ENCODE results near the gene SND1. TPM values are rescaled to one million over a fixed set of nuclear protein-coding genes. Genes with fewer than 3 reads are reported as not detected.
"Not testable (repeated sequence)": the region's sequence is repeated elsewhere in the genome, so short reads cannot be mapped to it uniquely, and the experiment has no call there.

Gene SND1
- total RNA-seq, 4 donors from 2014 or later = 70.8 to 141 (median 85.7) TPM

DNA sequence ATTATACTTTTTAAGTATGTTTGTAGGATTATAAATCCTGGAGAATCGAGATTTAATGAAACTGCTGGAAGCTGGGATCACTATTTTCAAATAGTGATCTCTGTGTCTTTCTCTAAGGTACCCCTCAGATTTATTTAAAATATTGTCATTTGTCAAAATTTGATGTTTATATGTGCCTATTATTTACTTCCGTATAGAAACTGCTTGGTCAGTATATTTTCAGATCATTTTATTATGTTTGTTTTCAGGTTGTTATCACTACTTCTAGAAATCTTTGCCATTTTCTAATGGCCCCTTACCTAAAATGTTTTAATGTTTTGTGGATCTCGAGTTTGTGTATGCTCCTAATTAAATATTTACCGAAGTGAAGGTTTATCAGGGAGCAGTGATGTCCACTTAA is 183.7 kb downstream of the SND1 start:
- Histone ChIP-seq H3K27me3 (no peaks in the 10 kb centered on the region), H3K27ac (no peak overlapping the region), H3K4me3 (no peak overlapping the region), H3K9me3 (peaks cover 0 to 12% (median 0%) of the 10 kb centered on the region in 4 donors), H3K4me1 (no peaks in the 10 kb centered on the region), H3K36me3 (no peaks in the 10 kb centered on the region)
- TF ChIP-seq EP300 (IDR thresholded peaks at IDR 0.05) = no peak
- TF ChIP-seq, protein P1, sequence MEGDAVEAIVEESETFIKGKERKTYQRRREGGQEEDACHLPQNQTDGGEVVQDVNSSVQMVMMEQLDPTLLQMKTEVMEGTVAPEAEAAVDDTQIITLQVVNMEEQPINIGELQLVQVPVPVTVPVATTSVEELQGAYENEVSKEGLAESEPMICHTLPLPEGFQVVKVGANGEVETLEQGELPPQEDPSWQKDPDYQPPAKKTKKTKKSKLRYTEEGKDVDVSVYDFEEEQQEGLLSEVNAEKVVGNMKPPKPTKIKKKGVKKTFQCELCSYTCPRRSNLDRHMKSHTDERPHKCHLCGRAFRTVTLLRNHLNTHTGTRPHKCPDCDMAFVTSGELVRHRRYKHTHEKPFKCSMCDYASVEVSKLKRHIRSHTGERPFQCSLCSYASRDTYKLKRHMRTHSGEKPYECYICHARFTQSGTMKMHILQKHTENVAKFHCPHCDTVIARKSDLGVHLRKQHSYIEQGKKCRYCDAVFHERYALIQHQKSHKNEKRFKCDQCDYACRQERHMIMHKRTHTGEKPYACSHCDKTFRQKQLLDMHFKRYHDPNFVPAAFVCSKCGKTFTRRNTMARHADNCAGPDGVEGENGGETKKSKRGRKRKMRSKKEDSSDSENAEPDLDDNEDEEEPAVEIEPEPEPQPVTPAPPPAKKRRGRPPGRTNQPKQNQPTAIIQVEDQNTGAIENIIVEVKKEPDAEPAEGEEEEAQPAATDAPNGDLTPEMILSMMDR (IDR thresholded peaks at IDR 0.05) = no peak
- no peak for TF ChIP-seq POLR2A (IDR thresholded peaks at IDR 0.05)
- 87 to 92% methylated on average over 4 of the region's 4 CpGs for WGBS, 2 donors
- no peak for DNase-seq (ENCODE audit: low spot score in 2 of 2)

DNA sequence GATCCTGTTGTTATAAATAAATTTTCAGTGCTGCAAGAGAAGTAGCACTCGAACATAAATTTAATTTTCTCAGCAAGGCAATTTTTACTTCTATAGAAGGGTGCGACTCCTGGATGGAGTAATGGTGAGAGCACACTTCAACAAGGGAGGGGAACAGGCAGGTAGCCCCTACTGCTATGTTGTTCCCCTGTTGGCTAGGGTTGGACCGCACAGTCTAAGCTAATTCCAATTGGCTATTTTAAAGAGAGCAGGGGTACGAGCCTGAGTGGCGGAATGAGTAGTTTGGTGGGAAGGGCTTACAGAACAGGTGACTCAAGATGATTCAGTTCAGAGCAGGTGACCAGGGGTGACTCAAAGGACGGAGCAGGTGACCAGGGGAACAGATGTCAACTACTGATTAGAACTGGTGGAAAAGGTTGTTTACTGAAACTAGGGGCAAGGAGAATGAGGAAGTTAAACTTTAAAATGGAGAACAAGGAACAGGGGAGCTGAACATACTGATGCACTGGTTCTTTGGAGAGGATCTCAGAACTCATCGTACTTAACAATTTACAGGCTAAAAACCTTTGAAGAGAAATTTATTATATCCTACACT is 185.9 kb downstream of the SND1 start:
- not testable (repeated sequence) for H3K27ac ChIP-seq; DNase-seq (ENCODE audit: low spot score in 2 of 2); H3K27me3 ChIP-seq; H3K4me3 ChIP-seq; H3K4me1 ChIP-seq; H3K36me3 ChIP-seq
- peaks cover 0 to 12% (median 0%) of the 10 kb centered on the region in 4 donors for H3K9me3 ChIP-seq
- 85 to 97% methylated on average over 7 of the region's 7 CpGs for WGBS, 2 donors

DNA sequence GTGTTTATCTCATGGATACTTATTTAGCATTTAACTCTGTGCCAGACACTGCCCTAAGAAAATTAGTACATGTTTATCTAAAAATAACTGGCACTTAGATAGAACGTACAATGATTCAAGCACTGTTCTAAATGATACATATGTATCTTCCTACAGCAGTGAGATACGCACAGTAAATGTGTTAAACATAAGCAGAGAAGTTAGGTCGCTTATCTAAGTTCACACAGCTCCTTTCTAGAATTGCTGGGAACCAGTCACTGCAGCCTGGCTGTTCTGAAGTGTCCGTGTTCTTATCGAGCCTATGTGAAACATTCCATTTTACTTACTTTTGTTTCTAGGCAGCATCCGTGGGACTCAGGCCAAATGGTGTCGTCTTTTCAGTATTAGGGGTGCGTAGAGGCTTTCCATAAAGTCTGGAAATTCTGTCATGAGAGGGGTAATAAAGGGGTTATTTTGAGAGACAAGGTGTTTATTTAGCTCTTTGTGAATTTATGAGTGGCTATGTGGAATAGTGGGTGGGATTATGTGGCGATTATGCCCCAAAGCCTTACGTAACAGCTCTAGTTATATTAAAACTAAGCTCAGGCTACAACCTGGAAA is 186.9 kb downstream of the SND1 start:
- Histone ChIP-seq H3K27ac (no peak overlapping the region), H3K9me3 (peaks cover 0 to 12% (median 0%) of the 10 kb centered on the region in 4 donors), H3K27me3 (no peaks in the 10 kb centered on the region), H3K36me3 (peaks cover 0 to 5% (median 0%) of the 10 kb centered on the region in 3 donors), H3K4me3 (no peak overlapping the region), H3K4me1 (peaks cover 0 to 2% (median 0%) of the 10 kb centered on the region in 4 donors)
- WGBS, 2 donors = 72% methylated on average over 10 of the region's 10 CpGs
- DNase-seq (ENCODE audit: low spot score in 2 of 2) = no peak
- TF ChIP-seq EP300 (IDR thresholded peaks at IDR 0.05) (no peak), POLR2A (IDR thresholded peaks at IDR 0.05) (no peak)
- TF ChIP-seq, protein P1 (IDR thresholded peaks at IDR 0.05) = no peak

DNA sequence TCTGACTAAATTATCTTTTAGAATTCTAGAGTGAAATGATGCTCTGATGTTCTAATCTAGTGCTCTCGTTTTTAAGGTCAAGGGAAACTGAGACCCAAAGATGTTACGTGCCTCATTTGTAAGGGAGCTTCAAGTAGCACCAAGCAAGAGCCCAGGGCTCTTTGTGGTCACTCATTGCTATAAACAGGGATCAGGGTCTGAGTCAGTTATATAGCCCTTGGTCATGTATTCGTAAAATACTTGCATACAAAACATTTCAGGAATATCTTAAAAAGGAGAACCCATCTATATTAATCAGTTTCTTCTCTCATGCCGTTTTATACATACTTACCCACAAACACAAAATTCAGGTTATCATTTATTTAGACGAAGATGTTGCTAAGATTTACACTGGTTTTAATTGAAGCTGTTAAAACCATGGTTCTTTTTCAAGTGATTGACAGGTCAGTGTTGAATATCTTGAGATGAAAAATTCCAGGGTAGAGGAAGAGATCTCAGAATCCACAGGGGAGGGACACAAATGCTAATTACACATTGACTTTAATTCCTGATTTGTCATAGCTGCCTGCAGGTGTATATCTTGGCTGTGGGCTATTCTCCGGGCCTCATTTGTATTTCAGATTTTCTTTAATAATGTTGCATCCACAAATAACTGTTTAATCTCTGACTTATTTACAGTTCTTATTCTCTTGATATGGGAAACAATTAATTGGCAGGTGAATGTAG is 188.4 kb downstream of the SND1 start:
- Histone ChIP-seq H3K27ac (no peak overlapping the region), H3K36me3 (peaks cover 0 to 5% (median 0%) of the 10 kb centered on the region in 3 donors), H3K4me3 (no peak overlapping the region), H3K9me3 (peaks cover 0 to 12% (median 0%) of the 10 kb centered on the region in 4 donors), H3K4me1 (peaks cover 0 to 17% (median 12%) of the 10 kb centered on the region in 4 donors), H3K27me3 (no peaks in the 10 kb centered on the region)
- WGBS, 2 donors = 95 to 96% methylated on average over 6 of the region's 6 CpGs
- TF ChIP-seq EP300 (IDR thresholded peaks at IDR 0.05) = no peak
- no peak for TF ChIP-seq POLR2A (IDR thresholded peaks at IDR 0.05)
- TF ChIP-seq, protein P1 (IDR thresholded peaks at IDR 0.05) = no peak
- DNase-seq (ENCODE audit: low spot score in 2 of 2) = no peak

DNA sequence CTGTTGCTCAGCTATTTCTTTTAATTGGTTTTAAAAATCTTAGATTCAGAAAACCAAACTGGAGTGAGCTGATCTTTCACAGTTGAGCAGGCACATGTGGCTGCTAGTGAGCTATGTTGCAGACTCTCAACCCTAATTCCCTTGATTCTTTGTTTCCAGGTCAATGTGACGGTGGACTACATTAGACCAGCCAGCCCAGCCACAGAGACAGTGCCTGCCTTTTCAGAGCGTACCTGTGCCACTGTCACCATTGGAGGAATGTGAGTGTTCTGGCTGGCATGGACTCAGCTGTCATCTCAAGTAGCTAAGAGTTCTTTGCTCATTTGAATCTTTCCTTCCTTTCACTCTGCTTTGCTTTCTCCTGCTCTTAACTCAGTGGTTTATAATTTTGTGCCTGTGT is 192.2 kb downstream of the SND1 start:
- WGBS, 2 donors = 82 to 83% methylated on average over 2 of the region's 2 CpGs
- no peak overlapping the region for H3K27ac ChIP-seq

More for the DNA sequence above, 192.2 kb downstream of the SND1 start:
- H3K36me3 ChIP-seq = peaks cover 0 to 5% (median 0%) of the 10 kb centered on the region in 3 donors
- H3K4me1 ChIP-seq = peaks cover 0 to 53% (median 16%) of the 10 kb centered on the region in 4 donors
- DNase-seq (ENCODE audit: low spot score in 2 of 2) = no peak
- no peaks in the 10 kb centered on the region for H3K27me3 ChIP-seq
- H3K9me3 ChIP-seq = no peaks in the 10 kb centered on the region
- TF ChIP-seq EP300 (IDR thresholded peaks at IDR 0.05) (no peak), POLR2A (IDR thresholded peaks at IDR 0.05) (no peak)
- TF ChIP-seq, protein P1 (IDR thresholded peaks at IDR 0.05) = no peak
- no peak overlapping the region for H3K4me3 ChIP-seq
